GM23338 (cell line): ENCODE data around the gene SKA1. TPM values are rescaled to one million over a fixed set of nuclear protein-coding genes. Genes with fewer than 3 reads are reported as not detected.

Experiments used
- ATAC-seq: fragments of 200-7000 bp; cut with Tn5 transposase; 3 replicates; pipeline ENCODE4 v1.9.1; 2020
- DNase-seq: peaks from one replicate; pipeline ENCODE4 v3.0.0-alpha.2; 2015; ENCODE audit warnings: low spot score
- H2AFZ ChIP-seq: fragments of 200-600 bp; sonication (generic); 2 replicates; pipeline ENCODE4 v1.8.0; 2016; ENCODE audit warnings: antibody characterized with exemption, mild to moderate bottlenecking, moderate library complexity
- H3F3A ChIP-seq: fragments of 200-600 bp; sonication (generic); replicated peaks from 2 replicates; pipeline ENCODE4 v1.8.0; 2017; ENCODE audit warnings: antibody characterized with exemption, mixed run types, low read depth
- H3K27ac ChIP-seq: fragments of 200-600 bp; sonication (generic); 2 replicates; pipeline ENCODE4 v1.6.1; 2016; ENCODE audit warnings: low read depth
- H3K27me3 ChIP-seq: fragments of 200-600 bp; sonication (generic); 2 replicates; pipeline ENCODE4 v1.8.0; 2016; ENCODE audit warnings: mild to moderate bottlenecking, mixed run types, moderate library complexity; ENCODE audit not compliant: insufficient read depth
- H3K36me3 ChIP-seq: fragments of 200-600 bp; sonication (generic); 2 replicates; pipeline ENCODE4 v1.8.0; 2016; ENCODE audit warnings: mild to moderate bottlenecking; ENCODE audit not compliant: insufficient read depth
- H3K4me1 ChIP-seq: fragments of 200-600 bp; sonication (generic); 2 replicates; pipeline ENCODE4 v1.8.0; 2016; ENCODE audit warnings: mild to moderate bottlenecking, moderate library complexity; ENCODE audit not compliant: insufficient read depth
- H3K4me2 ChIP-seq: fragments of 200-600 bp; sonication (generic); 2 replicates; pipeline ENCODE4 v1.7.1; 2017; ENCODE audit warnings: mixed run types
- H3K4me3 ChIP-seq: fragments of 200-600 bp; sonication (generic); 2 replicates; pipeline ENCODE4 v1.6.1; 2016; ENCODE audit warnings: mixed run types
- H3K79me2 ChIP-seq: fragments of 200-600 bp; sonication (generic); replicated peaks from 2 replicates; pipeline ENCODE4 v1.8.0; 2017; ENCODE audit warnings: mild to moderate bottlenecking; ENCODE audit not compliant: insufficient read depth
- H3K9me2 ChIP-seq: fragments of 200-600 bp; sonication (generic); 2 replicates; pipeline ENCODE4 v1.8.0; 2017; ENCODE audit not compliant: insufficient read depth
- H4K20me1 ChIP-seq: fragments of 200-600 bp; sonication (generic); replicated peaks from 2 replicates; pipeline ENCODE4 v1.8.0; 2017; ENCODE audit warnings: mild to moderate bottlenecking; ENCODE audit not compliant: insufficient read depth
- H3K27ac Mint-ChIP-seq: 2 replicates; pipeline ENCODE4 v1.8.0; 2020; ENCODE audit warnings: inconsistent platforms, mild to moderate bottlenecking, moderate library complexity, mixed read lengths
- H3K27me3 Mint-ChIP-seq: 3 replicates; pipeline ENCODE4 v1.8.0; 2022; ENCODE audit warnings: low read depth, mild to moderate bottlenecking, moderate library complexity, mixed read lengths, inconsistent platforms; ENCODE audit not compliant: insufficient read depth, poor library complexity
- H3K36me3 Mint-ChIP-seq: 3 replicates; pipeline ENCODE4 v1.8.0; 2021; ENCODE audit warnings: low read depth, mild to moderate bottlenecking, inconsistent platforms, moderate library complexity, mixed read lengths
- H3K4me1 Mint-ChIP-seq: 3 replicates; pipeline ENCODE4 v1.8.0; 2020; ENCODE audit warnings: mild to moderate bottlenecking, inconsistent platforms, mixed read lengths
- H3K4me3 Mint-ChIP-seq: 3 replicates; pipeline ENCODE4 v1.8.0; 2021; ENCODE audit warnings: moderate library complexity, mild to moderate bottlenecking, inconsistent platforms, mixed read lengths
- H3K9me3 Mint-ChIP-seq: 3 replicates; pipeline ENCODE4 v1.8.0; 2020; ENCODE audit warnings: moderate library complexity, mild to moderate bottlenecking, inconsistent platforms, mixed read lengths
- EZH2phosphoT487 ChIP-seq: fragments of 200-600 bp; sonication (generic); IDR thresholded peaks from one replicate; pipeline ENCODE4 v1.8.1; 2018; ENCODE audit warnings: antibody characterized with exemption; ENCODE audit not compliant: unreplicated experiment
- NANOG ChIP-seq: IDR thresholded peaks from 2 replicates; pipeline ENCODE4 v1.6.1; 2016; ENCODE audit warnings: antibody characterized with exemption, borderline replicate concordance
- POLR2AphosphoS5 ChIP-seq: IDR thresholded peaks from 2 replicates; pipeline ENCODE4 v1.6.1; 2016; ENCODE audit warnings: antibody characterized with exemption, low read depth
- polyA plus RNA-seq: library from polyadenylated mRNA; unstranded; fragments of >200 nt; fragmentation: Nextera tagmentation; extraction: Ambion mirVana; gene quantifications from 2 replicates; pipeline ENCODE4 v1.2.1, GENCODE V29; 2016
- total RNA-seq: library from RNA; depleted of rRNA; stranded (reverse); fragments of >200 nt; shearing (Covaris generic); gene quantifications from 2 replicates; pipeline ENCODE4 v1.2.3, GENCODE V29; 2014
- TF ChIP-seq, protein P1 (sequence below): IDR thresholded peaks from one replicate; pipeline ENCODE4 v1.6.1; 2018; ENCODE audit warnings: antibody characterized with exemption; ENCODE audit not compliant: unreplicated experiment
- TF ChIP-seq, protein P2 (sequence below): IDR thresholded peaks from 2 replicates; pipeline ENCODE4 v1.6.1; 2016; ENCODE audit warnings: antibody characterized with exemption
- TF ChIP-seq, protein P3 (sequence below), 2 experiments: fragments of 200-600 bp in 1 of 2; sonication (generic) in 1 of 2; conservative IDR thresholded peaks; 2 replicates each; pipeline versions ENCODE4 v1.5.1 to v1.6.1; 2016 to 2017; ENCODE audit warnings: antibody characterized with exemption in 2 of 2, low read depth in 2 of 2, mild to moderate bottlenecking in 2 of 2, moderate library complexity in 1 of 2

Gene SKA1
- total and polyA plus RNA-seq, 2 experiments from 2014 or later: 14.2 to 25.1 TPM

DNA sequence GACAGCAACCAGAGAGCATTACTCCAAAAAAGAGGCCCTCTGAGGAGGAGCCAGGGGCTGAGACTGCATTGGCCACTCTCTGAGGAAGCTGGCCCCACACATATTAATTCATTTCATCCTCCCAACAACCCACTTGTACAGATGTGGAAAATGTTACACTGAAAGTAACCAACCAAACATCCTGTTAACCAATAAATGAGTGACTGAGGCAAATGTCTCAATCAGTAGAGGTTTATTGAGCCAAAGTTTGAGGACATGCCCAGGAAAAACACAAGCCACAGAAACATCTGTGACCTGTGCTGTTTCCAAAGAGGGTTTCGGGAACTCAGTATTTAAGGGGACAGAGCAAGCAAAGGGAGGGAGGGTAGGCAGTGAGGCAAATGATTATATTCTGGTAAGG is 53.0 kb downstream of the SKA1 start:
- peaks cover 7% of the 10 kb centered on the region for H3K36me3 Mint-ChIP-seq
- H3K27ac ChIP-seq: no peak overlapping the region
- H3K79me2 ChIP-seq: no peaks in the 10 kb centered on the region
- no peaks in the 10 kb centered on the region; the same call in 1 of the 2 replicates for H3K36me3 ChIP-seq
- TF ChIP-seq, protein P1, sequence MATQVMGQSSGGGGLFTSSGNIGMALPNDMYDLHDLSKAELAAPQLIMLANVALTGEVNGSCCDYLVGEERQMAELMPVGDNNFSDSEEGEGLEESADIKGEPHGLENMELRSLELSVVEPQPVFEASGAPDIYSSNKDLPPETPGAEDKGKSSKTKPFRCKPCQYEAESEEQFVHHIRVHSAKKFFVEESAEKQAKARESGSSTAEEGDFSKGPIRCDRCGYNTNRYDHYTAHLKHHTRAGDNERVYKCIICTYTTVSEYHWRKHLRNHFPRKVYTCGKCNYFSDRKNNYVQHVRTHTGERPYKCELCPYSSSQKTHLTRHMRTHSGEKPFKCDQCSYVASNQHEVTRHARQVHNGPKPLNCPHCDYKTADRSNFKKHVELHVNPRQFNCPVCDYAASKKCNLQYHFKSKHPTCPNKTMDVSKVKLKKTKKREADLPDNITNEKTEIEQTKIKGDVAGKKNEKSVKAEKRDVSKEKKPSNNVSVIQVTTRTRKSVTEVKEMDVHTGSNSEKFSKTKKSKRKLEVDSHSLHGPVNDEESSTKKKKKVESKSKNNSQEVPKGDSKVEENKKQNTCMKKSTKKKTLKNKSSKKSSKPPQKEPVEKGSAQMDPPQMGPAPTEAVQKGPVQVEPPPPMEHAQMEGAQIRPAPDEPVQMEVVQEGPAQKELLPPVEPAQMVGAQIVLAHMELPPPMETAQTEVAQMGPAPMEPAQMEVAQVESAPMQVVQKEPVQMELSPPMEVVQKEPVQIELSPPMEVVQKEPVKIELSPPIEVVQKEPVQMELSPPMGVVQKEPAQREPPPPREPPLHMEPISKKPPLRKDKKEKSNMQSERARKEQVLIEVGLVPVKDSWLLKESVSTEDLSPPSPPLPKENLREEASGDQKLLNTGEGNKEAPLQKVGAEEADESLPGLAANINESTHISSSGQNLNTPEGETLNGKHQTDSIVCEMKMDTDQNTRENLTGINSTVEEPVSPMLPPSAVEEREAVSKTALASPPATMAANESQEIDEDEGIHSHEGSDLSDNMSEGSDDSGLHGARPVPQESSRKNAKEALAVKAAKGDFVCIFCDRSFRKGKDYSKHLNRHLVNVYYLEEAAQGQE: no peak
- TF ChIP-seq NANOG (no peak), EZH2phosphoT487 (no peak)
- TF ChIP-seq, protein P2, sequence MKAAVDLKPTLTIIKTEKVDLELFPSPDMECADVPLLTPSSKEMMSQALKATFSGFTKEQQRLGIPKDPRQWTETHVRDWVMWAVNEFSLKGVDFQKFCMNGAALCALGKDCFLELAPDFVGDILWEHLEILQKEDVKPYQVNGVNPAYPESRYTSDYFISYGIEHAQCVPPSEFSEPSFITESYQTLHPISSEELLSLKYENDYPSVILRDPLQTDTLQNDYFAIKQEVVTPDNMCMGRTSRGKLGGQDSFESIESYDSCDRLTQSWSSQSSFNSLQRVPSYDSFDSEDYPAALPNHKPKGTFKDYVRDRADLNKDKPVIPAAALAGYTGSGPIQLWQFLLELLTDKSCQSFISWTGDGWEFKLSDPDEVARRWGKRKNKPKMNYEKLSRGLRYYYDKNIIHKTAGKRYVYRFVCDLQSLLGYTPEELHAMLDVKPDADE: no peak
- TF ChIP-seq, protein P3, sequence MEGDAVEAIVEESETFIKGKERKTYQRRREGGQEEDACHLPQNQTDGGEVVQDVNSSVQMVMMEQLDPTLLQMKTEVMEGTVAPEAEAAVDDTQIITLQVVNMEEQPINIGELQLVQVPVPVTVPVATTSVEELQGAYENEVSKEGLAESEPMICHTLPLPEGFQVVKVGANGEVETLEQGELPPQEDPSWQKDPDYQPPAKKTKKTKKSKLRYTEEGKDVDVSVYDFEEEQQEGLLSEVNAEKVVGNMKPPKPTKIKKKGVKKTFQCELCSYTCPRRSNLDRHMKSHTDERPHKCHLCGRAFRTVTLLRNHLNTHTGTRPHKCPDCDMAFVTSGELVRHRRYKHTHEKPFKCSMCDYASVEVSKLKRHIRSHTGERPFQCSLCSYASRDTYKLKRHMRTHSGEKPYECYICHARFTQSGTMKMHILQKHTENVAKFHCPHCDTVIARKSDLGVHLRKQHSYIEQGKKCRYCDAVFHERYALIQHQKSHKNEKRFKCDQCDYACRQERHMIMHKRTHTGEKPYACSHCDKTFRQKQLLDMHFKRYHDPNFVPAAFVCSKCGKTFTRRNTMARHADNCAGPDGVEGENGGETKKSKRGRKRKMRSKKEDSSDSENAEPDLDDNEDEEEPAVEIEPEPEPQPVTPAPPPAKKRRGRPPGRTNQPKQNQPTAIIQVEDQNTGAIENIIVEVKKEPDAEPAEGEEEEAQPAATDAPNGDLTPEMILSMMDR (conservative IDR thresholded peaks at IDR 0.05; ENCODE audit: low read depth in 2 of 2): no peak
- H3K4me1 ChIP-seq: no peaks in the 10 kb centered on the region
- no peak overlapping the region for H2AFZ ChIP-seq
- H3K27ac Mint-ChIP-seq: no peak overlapping the region
- peaks cover 28% of the 10 kb centered on the region for H3K9me3 Mint-ChIP-seq
- no peak overlapping the region for H3K4me3 ChIP-seq
- H3F3A ChIP-seq: no peaks in the 10 kb centered on the region
- no peaks in the 10 kb centered on the region for H3K9me2 ChIP-seq
- no peaks in the 10 kb centered on the region for H4K20me1 ChIP-seq
- peaks cover 2% of the 10 kb centered on the region for H3K27me3 Mint-ChIP-seq
- no peak overlapping the region for H3K4me3 Mint-ChIP-seq
- DNase-seq (no peak), ATAC-seq (no peak)
- H3K4me1 Mint-ChIP-seq: no peaks in the 10 kb centered on the region
- H3K4me2 ChIP-seq: no peak overlapping the region
- H3K27me3 ChIP-seq: no peaks in the 10 kb centered on the region

DNA sequence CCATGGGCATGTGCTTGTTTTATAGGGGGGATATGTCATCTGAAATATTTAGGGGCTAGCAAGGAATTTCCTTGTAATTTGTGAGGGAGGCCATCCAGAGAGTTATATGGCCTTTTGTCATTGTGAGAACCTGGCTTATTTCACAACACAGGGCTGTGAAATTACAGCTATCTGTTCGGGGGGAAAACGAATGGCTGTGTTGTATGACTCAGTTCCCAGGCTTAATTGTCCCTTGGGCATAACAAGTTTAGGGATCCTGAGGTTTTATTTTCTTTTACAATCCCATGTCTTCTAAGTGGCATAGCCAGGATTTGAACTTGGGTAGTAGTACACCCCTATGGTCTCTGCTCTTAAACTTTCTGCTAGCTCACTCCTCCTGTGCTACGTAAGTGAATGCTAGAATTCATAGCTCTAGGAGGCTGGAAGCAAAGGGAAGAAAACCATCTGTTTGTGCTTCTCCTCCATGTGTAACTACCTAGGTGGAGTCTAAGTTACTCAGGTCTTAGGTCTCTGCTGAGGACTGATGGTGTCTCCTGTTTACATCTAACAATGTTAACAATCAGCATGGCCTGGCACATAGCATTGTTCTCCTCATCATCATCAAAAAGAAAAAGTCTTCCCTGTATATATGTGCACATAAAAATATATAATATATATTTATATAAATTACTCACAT is 53.8 kb downstream of the SKA1 start:
- ATAC-seq: no peak; the same call in 2 of the 3 replicates
- H3K4me1 ChIP-seq: no peaks in the 10 kb centered on the region
- Mint-ChIP-seq H3K36me3 (peaks cover 7% of the 10 kb centered on the region), H3K27ac (no peak overlapping the region), H3K27me3 (peaks cover 3% of the 10 kb centered on the region), H3K4me1 (no peaks in the 10 kb centered on the region), H3K9me3 (peaks cover 23% of the 10 kb centered on the region), H3K4me3 (no peak overlapping the region)
- H3K27ac ChIP-seq: no peak overlapping the region
- H4K20me1 ChIP-seq: no peaks in the 10 kb centered on the region
- no peak for DNase-seq
- no peak overlapping the region for H3K4me3 ChIP-seq
- H3K27me3 ChIP-seq: no peaks in the 10 kb centered on the region
- H3K4me2 ChIP-seq: no peak overlapping the region
- H3K9me2 ChIP-seq: no peaks in the 10 kb centered on the region
- H3F3A ChIP-seq: no peaks in the 10 kb centered on the region
- H3K36me3 ChIP-seq: no peaks in the 10 kb centered on the region; the same call in 1 of the 2 replicates
- 0 out of 2 replicates have a peak overlapping the region, but pooled peaks have one; percentile 52 for H2AFZ ChIP-seq
- H3K79me2 ChIP-seq: no peaks in the 10 kb centered on the region
- TF ChIP-seq EZH2phosphoT487: no peak
- TF ChIP-seq POLR2AphosphoS5: no peak
- TF ChIP-seq, protein P3 (conservative IDR thresholded peaks at IDR 0.05; ENCODE audit: low read depth in 2 of 2): no peak
- TF ChIP-seq NANOG: no peak
